HG02885 (cell line): ENCODE measurements around the gene IGBP1.
"Not testable (repeated sequence)": the region's sequence is repeated elsewhere in the genome, so short reads cannot be mapped to it uniquely, and the experiment has no call there.

Experiments used
- ATAC-seq: cut with Tn5 transposase; IDR thresholded peaks from one replicate; pipeline ENCODE4 v1.9.1; 2021; ENCODE audit warnings: mild to moderate bottlenecking; ENCODE audit not compliant: unreplicated experiment, poor library complexity

IGBP1 gene

GRCh38 chrX:70133303-70134115 lies at the start of gene IGBP1:
Gene IGBP1 (plus strand): TSS chrX:70133447. CDS start chrX:70133948, 501 bp downstream.
- ATAC-seq = peak; percentile 92

GRCh38 chrX:70084592-70085240 lies 48.5 kb upstream of the IGBP1 start:
- no peak for ATAC-seq

- ATAC-seq = no peak
These were observed 45.2 kb upstream of the IGBP1 start for GRCh38 chrX:70087857-70088630.

GRCh38 chrX:70088751-70089150 lies 44.5 kb upstream of the IGBP1 start:
- no peak for ATAC-seq

GRCh38 chrX:70089604-70090297 lies 43.5 kb upstream of the IGBP1 start:
- ATAC-seq = no peak

GRCh38 chrX:70092247-70092646 lies 41.0 kb upstream of the IGBP1 start:
- ATAC-seq = peak; percentile 80

- ATAC-seq = no peak
These were observed 37.2 kb upstream of the IGBP1 start for GRCh38 chrX:70096052-70096451.

GRCh38 chrX:70105229-70105628 lies 28.0 kb upstream of the IGBP1 start:
- no peak for ATAC-seq

- ATAC-seq = not testable (repeated sequence)
These were observed 21.7 kb upstream of the IGBP1 start for GRCh38 chrX:70111436-70112026.

GRCh38 chrX:70117738-70118137 lies 15.5 kb upstream of the IGBP1 start:
- ATAC-seq = no peak

GRCh38 chrX:70123014-70123413 lies 10.2 kb upstream of the IGBP1 start:
- ATAC-seq = not testable (repeated sequence)

- no peak for ATAC-seq
These were observed 8.6 kb upstream of the IGBP1 start for GRCh38 chrX:70124678-70125077.

GRCh38 chrX:70128071-70128470 lies 5.2 kb upstream of the IGBP1 start:
- ATAC-seq = no peak

- ATAC-seq = no peak
These were observed 3.4 kb upstream of the IGBP1 start for GRCh38 chrX:70129816-70130215.

GRCh38 chrX:70132224-70132623 lies 1.0 kb upstream of the IGBP1 start:
- no peak for ATAC-seq

GRCh38 chrX:70132877-70133302 lies 357 bp upstream of the IGBP1 start:
- peak; percentile 24 for ATAC-seq

- peak; percentile 23 for ATAC-seq
These were observed 850 bp downstream of the IGBP1 start for GRCh38 chrX:70134116-70134477.

- ATAC-seq = no peak
These were observed 5.4 kb downstream of the IGBP1 start for GRCh38 chrX:70138622-70139021.

GRCh38 chrX:70139736-70140135 lies 6.5 kb downstream of the IGBP1 start:
- no peak for ATAC-seq

- ATAC-seq = no peak
These were observed 8.1 kb downstream of the IGBP1 start for GRCh38 chrX:70141373-70141772.
